NOMO-1 treated with DMSO at 0.1 percent for 48 hours (cell line): ENCODE data around the gene PLTP.
"Not testable (repeated sequence)": the region's sequence is repeated elsewhere in the genome, so short reads cannot be mapped to it uniquely, and the experiment has no call there.

Experiments used
- DNase-seq: peaks from one replicate; lab custom pipeline; 2025; ENCODE audit not compliant: unreplicated experiment; lab: John Stamatoyannopoulos, UW

The PLTP gene

DNA sequence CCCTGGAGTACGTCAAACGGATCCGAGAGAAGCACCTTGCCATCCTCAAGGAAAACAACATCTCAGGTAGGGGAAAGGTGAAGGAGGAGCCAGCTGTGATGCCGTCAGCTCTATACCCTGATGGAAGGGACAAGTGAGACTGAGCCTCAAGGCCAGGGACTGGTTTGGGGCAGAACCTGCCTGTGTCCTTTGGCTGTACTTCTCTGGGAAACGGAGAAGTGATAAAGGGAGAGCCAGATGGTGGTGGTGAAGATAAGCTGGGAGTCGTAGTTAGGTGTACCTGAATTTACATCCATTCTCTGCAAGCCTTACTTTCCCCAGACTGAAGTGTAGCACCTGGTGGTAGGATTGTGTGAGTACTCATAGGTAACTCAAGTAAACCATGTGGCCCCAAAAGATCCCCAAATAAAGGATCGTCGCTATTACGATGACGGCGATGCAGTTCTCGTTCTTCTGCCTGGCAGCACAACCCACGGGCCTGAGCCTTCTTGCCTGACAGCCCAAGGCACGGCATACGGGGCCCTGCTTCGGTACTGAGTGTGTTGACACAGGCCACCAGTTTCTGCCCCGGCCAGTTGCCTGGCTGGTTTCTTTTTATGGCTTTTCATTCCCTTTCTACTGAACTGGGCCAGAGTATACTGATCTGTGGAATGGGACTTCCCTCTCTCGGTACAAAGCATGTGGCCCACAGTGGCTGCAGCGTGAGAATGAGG is 33.2 kb upstream of the PLTP start:
- no peak for DNase-seq

DNA sequence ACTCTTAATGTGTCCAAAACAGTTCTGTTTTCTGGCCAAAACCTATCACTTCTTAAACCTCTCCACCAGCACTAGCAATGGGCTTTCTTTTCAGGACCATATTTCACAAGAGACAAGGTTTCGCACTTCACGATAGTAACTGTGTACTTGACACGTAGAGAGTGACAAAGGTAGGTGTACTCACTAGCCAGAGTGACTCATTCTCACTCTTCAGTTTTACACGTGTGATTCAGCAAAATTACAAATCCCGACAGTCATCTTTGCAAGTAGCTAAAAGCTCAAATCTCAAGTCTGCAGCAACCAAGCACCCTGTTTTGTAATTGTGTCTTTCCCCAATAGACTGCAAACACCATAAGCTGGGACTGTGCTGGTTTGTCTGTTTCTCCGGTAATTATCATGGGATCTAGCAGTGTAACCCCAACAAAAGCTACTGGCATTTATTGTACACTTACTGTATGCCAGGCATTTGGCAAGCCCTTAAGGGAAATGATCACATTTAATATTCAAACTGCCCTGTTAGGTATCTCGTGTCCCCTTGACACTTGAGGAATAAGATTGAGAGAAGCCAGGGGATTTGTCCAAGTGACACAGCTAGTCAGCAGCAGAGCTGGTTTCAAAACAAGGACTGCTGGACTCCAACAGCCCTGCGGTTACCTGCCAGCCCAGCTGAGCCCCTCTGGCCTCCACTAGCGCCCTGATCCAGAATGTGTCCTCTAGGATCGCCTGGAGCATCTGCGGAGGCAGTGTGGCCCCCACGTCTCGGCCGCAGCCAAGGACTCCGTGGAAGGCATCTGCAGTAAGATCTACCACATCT is 32.4 kb upstream of the PLTP start:
- DNase-seq, result peak; percentile 81

DNA sequence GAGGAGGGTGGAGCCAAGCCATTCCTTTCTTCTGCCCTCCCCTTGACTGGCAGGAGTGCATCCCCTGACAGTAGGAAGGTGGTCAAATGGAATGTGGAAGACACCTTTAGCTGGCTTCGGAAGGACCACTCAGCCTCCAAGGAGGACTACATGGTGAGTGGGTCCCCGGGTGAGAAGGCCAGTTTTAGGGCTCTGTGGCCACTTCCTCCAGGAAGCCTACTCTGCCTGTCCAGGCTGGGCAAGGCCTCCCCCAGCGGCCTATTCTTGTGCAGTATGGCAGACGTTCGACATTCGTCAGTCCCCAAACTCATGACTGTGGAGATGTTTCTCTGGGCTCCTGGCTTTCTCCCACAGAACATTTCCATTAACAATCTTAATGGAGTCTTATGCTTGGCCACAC is 31.7 kb upstream of the PLTP start:
- DNase-seq, result no peak

DNA sequence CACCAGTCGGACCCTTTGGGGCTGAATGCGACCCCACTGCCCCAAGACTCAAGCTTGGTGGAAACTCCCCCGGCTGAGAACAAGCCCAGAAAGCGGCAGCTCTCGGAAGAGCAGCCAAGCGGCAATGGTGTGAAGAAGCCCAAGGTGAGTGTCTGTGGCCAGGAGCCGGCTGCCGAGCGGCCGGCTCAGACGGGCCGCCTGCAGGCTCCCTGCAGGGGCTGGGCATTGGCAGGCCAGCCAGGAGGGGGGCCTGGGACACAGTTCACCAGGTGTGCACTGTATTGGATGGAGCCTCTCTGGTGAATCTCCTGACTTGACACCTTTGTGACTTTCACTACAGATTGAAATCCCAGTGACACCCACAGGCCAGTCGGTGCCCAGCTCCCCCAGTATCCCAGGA is 28.5 kb upstream of the PLTP start:
- no peak for DNase-seq

DNA sequence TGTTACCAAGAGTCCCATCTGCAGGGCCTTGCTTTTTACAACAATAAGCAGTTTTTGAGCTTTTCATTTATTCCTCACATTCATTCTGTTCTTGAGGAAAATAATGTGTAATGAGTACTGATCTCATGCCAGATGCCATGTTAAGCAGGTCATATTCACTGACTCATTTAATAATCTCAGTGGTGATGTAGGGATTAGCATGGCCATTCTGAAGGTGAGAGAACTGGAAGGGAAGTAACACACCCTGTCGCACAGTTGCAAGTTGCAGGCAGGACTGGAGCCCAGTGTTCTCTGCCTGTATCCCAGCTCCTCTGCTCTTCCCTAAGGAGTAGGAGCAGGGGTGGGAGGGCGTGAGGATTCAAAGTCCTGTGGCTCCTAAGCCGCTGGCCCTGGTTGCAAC is 28.1 kb upstream of the PLTP start:
- no peak for DNase-seq

DNA sequence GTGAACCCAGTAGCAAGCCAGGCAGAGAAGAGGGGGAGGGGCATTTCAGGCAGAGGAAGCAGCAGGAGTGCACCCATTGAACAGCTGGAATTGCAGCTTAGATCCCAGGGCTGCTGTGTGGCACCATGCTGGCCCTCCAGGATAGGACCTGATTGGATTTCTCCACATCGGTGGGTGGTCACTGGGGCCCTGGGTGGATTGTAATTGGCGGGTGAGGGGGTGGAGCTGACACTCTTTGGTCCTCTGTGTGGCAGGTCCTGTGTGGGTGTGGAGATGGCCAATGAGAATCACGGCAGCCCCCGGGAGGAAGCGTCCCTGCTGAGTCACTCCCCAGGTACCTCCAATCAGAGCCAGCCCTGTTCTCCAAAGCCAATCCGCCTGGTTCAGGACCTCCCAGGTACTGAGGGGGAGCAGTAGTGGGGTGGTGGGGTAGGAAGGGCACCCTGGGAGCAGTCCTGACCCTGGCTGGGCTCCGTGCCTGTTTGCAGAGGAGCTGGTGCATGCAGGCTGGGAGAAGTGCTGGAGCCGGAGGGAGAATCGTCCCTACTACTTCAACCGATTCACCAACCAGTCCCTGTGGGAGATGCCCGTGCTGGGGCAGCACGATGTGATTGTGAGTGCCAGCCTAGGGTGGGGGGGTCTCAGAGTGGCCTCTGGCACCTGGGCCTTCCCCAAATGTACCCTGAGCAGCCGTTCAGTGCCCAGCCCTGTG is 26.9 kb upstream of the PLTP start:
- no peak for DNase-seq

DNA sequence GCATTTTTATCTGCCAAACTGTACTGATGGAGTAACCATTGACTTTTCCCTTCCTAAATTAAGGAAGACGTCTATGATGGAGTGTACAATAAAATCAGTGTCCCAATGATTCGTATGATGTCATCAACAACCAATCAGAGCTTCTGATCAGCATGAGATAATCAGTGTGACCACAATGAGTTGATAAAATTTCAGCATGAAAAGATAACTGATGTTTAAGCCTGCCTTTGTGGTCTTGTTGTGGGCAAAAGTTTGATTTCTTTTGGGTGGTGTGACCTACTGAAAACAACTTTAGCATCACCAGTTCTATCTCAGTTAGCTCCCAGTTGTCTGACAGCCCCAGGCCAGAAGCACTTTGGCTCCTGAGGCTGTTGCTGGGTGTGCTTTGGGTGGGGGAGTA is 25.8 kb upstream of the PLTP start:
- DNase-seq, result no peak

DNA sequence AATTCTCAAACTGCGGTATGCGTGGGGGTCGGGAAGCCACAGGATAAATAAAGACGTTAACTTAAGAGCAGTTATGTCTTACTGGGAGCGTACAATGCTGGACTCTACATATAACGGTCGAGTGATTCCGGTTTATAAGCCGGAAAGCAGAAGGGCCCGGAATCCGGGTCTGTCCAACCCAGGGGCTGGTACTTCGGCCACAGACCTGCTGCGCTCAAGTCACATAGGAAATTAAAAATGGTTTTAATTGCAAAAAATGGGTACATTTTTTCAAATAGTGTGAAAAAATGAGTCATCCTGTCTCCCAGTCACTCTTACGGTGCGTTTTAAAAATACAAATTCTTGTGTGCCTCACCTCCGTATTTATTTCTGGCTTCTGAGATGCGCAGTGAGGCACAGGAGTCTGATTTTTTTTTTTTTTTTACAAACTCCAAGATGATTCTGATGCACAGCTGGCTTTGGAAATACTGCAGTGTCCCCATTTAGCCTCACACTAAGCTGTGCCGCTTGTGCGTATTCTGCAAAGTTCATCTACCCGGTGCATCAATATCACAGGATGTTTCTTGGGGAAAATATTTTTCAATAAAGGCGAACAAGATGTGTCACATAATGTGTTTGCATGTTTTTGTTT is 23.6 kb upstream of the PLTP start:
- no peak for DNase-seq

DNA sequence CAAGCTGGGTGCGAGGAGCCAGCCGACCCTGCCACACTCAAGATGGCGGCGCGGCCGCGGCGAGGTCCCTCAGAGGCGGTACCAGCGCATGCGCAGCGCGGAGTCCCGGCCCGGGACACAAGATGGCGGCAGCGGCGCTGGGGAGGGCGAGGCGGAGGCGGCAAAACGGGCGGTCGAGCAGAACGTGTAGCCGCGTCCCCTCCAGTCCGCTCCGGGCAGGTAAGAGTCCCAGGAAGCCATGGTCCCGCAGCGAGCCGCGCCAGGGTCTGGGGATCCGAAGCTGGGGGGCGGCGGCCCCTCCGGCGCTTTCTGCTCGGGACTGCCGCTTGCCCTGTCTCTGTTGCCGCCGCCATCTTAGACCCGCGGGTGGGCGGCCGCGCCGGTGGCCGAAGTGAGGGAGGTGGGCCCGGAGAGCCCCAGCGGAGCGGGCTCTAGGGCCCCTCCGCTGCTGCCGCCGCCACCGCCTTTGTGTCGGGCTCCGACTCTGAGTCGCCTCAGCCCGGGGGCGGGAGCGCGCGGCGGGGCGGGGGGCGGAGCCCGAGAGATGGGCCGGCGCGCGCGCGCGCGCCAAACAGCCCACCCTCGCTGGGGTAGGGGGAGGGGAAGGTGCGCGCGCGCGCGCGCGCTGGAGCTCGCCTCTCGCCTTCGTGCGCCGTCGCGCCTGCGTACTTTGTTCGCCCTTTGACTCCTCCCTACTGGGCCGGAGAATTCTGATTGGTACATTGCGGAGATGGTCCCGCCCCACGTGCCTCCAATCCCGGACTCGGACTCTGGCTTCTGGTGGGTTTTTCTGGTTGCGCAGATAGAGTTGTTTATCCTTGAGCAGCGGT is 22.8 kb upstream of the PLTP start, which contains the start of gene PCIF1:
Gene PCIF1, plus strand, starts transcription at position 98 of the 830 bp plus-strand sequence. CDS start 4,317 bp downstream, outside the sequence.
- DNase-seq, result peak; percentile 95

DNA sequence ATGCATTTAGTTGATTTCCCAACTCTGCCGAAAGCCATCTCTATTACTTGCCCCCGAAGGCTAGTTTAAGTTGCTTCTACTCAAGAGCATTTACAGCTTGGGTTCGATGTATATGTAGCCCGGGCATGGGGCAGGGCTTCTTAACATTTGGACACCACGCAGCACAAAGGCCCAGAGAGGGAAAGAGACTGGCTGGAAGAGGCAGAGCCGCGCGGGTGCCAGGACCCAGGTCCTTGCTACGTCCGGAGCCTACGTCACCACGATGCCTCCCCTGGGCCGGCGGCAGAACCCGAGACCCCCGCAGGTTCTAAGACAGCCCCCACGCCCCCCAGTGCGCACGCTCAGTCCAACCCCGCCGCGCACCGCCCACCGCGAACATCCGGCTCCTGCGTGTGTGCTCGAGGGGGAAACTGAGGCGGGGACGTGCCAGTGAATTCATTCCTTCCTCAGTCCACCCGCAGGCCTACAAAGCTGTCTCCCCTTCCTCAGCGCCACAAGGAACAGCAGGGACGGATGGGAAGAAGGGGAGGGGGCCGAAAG is 22.2 kb upstream of the PLTP start:
- peak; percentile 42 for DNase-seq

DNA sequence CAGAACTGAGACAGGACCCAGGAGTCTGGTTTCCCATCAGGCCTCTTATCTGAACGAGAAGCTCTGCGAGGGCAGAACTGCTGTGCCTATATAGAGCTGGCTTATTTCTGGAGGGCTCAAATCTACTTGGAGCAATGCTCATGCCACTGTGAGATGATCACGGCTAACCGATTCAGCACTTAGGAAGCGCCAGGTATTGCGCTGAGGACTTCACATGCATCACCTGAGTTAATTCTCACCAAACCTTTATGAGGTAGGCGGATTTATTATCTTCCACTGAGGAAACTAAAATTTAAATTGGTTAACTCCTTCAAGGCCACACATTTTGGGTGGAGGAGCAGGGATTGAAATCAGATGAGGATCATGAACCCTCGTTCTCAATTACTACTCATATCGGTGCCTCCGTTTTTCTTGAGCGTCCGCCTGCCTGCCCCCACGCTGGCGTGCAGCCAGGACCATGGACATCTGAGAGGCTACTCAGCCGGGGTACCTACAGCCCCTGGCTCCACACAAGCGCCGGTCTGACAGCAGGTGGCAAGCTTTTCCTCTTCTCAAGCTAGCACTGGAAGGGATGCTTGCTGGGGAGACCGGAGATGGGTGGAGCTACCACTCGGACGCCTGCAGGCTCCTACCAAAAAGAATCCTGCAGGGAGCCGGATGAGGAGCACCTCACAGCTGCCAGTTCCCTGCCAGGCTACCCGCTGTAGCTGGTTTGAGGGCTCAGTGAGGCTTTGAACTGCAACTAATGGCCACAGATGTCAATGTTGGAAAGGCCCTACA is 21.5 kb upstream of the PLTP start:
- peak; percentile 68 for DNase-seq

DNA sequence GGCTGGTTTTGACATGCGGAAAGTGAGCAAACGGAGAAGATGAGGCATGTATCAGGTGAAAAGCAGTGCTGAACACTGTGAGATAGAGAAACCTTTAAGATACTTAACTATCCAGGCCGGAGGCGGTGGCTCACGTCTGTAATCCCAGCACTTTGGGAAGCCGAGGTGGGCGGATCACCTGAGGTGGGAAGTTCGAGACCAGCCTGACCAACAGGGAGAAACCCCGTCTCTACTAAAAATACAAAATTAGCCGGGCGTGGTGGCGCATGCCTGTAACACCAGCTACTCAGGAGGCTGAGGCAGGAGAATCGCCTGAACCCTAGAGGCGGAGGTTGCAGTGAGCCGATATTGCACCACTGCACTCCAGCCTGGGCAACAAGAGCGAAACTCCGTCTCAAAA is 19.7 kb upstream of the PLTP start:
- not testable (repeated sequence) for DNase-seq

DNA sequence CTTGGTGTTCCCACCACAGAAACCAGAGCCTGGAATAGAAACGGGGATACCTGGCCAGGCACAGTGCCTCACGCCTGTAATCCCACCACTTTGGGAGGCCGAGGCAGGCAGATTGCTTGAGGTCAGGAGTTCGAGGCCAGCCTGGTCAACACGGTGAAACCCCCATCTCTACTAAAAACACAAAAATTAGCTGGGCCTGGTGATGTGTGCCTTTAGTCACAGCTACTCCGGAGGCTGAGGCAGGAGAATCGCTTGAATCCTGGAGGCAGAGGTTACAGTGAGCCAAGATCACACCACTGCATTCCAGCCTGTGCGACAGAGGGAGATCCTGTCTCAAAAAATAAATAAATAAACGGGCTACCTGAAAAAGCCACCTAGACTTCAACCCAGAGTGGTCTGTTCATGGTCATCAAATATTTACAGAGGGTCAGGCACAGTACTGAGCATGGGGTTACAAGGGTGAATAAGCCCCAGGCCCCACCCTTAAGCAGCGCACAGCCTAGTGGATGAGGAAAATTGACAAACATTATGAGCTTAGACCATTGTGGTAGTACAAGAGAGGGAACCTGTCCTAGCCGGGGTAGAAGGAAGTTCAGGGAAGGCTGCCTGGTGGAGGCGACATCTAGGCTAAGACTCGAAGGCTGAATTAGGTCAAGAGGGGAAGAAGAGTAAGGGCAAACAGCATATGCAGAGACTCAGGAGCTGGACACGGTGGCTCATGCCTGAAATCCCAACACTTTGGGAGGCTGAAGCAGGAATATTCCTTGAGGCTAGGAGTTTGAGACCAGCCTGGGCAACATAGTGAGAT is 15.3 kb upstream of the PLTP start:
- DNase-seq, result no peak

DNA sequence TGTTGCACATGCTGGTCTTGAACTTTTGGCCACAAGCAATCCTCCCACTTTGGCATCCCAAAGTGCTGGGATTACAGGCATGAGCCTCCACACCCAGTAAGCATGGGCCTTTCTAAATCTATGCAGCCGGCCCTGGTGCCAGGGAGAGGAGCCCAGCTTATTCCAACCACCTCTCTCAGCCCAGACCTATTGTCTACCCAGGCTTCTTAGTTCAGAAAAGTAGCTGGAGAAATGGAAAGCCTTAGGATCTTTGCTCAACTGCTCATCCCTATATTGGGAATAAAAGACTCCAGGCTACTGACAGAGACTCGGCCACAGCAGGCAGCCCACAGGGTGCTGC is 14.7 kb upstream of the PLTP start:
- DNase-seq, result no peak

DNA sequence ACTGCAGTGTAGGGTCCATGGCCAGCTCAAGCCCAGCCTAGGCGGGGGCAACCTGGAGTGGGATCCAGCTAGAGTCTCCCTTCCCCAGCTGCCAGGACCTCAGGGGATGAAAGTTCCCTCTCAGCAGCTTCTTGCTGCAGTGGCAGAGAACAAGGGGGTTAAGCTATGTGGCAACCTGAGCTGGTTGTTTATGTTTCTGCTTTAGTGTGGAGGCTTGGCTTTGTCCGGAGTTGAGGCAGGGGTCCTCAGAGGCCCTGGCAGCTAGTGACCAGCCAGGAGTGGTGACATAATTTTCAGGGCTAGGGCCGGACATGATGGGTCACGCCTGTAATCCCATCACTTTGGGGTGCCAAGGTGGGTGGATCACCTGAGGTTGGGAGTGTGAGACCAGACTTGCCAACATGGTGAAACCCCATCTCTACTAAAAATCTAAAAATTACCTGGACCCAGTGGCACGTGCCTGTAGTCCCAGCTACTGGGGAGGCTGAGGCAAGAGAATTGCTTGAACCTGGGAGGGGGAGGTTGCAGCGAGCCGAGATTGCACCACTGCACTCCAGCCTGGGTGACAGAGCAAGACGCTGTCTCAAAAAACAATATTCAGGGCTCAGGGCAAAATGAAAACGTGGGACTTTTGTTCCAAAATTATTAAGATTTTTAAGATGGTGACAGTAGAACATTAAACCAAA is 14.0 kb upstream of the PLTP start:
- DNase-seq, result no peak

DNA sequence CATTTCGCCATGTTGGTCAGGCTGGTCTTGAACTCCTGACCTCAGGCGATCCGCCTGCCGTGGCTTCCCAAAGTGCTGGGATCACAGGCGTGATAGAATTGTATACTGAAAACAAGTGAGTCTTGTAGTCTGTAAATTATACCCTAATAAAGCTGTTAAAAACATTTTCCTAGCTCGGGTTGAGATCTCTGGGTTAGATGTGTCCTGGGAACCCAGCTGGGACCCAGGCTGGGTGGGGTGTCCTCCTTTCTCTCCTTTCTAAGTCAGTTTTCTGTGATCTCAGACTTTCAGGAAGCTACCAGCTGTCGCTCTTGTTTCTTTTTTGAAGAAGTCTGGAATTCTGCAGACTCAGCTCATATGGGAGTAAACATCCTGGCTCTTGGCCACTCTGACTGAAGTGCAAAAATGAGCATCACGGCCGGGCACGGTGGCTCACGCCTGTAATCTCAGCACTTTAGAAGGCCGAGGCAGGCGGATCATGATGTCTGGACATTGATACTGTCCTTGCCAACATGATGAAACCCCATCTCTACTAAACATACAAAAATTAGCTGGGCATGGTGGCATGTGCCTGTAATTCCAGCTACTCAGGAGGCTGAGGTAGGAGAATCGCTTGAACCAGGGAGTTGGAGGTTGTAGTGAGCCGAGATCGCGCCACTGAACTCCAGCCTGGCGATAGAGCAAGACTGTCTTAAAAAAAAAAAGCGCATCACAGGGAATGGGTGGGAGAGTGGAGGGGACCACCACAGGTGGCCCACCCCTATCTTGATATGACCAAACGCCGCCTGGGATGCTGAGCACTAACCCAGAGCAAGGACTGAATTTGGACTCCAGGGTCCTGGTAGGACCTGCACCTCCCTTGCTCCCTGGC is 12.7 kb upstream of the PLTP start:
- DNase-seq, result no peak
